Mesothelial cell of epicardium (in vitro differentiated cells): ENCODE data around the gene KCNS3. TPM values are rescaled to one million over a fixed set of nuclear protein-coding genes. Genes with fewer than 3 reads are reported as not detected.

Experiments
- DNase-seq, 2 experiments: peaks; one replicate each; pipeline ENCODE4 v3.0.0; 2021; ENCODE audit warnings: low spot score in 2 of 2; ENCODE audit not compliant: unreplicated experiment in 2 of 2
- H3K27ac Mint-ChIP-seq: 2 replicates; pipeline ENCODE4 v1.8.0; 2021; ENCODE audit warnings: mixed read lengths
- H3K27me3 Mint-ChIP-seq: 2 replicates; pipeline ENCODE4 v1.8.0; 2021; ENCODE audit warnings: low read depth, mixed read lengths
- H3K36me3 Mint-ChIP-seq: 2 replicates; pipeline ENCODE4 v1.8.0; 2021; ENCODE audit warnings: mixed read lengths
- H3K4me1 Mint-ChIP-seq: 2 replicates; pipeline ENCODE4 v1.8.0; 2021; ENCODE audit warnings: mixed read lengths
- H3K4me3 Mint-ChIP-seq: 2 replicates; pipeline ENCODE4 v1.8.0; 2021; ENCODE audit warnings: mild to moderate bottlenecking, moderate library complexity, mixed read lengths
- H3K9me3 Mint-ChIP-seq: 2 replicates; pipeline ENCODE4 v1.8.0; 2021; ENCODE audit warnings: mixed read lengths
- total RNA-seq: library from RNA; stranded (reverse); gene quantifications from 3 replicates; pipeline ENCODE4 v1.2.1, GENCODE V29; 2021
- TF ChIP-seq, protein P1 (sequence below): fragments of 200-600 bp; sonication (generic); IDR thresholded peaks from one replicate; pipeline ENCODE4 v1.5.0; 2021; ENCODE audit warnings: antibody characterized with exemption; ENCODE audit not compliant: unreplicated experiment

The KCNS3 gene
- total RNA-seq, 1 donor from 2014 or later: 2.4 TPM

DNA sequence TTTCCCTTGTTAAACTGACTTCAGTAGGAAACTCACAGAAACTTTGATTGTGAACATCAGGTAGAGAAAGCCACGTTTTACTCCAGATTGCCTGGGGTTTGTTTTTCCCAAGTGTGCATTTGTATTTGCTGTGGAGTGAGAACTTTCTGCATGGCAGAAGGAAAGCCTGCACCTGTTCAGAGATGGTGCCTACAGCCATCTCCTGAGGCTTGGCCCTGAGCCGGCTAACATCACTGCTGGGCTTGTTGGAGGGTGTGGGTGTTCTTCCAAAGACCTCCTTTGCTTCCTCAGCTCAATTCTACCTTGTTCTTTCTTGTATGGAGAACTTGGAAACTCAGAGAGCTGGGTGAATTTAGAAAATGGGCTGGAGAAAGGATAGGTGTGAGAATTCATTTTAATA is 16.1 kb downstream of the KCNS3 start:
- peaks cover 13% of the 10 kb centered on the region for H3K27me3 Mint-ChIP-seq
- no peaks in the 10 kb centered on the region for H3K4me1 Mint-ChIP-seq
- H3K36me3 Mint-ChIP-seq: no peaks in the 10 kb centered on the region
- H3K4me3 Mint-ChIP-seq: no peak overlapping the region
- no peak overlapping the region for H3K27ac Mint-ChIP-seq
- H3K9me3 Mint-ChIP-seq: peaks cover 42% of the 10 kb centered on the region
- TF ChIP-seq, protein P1, sequence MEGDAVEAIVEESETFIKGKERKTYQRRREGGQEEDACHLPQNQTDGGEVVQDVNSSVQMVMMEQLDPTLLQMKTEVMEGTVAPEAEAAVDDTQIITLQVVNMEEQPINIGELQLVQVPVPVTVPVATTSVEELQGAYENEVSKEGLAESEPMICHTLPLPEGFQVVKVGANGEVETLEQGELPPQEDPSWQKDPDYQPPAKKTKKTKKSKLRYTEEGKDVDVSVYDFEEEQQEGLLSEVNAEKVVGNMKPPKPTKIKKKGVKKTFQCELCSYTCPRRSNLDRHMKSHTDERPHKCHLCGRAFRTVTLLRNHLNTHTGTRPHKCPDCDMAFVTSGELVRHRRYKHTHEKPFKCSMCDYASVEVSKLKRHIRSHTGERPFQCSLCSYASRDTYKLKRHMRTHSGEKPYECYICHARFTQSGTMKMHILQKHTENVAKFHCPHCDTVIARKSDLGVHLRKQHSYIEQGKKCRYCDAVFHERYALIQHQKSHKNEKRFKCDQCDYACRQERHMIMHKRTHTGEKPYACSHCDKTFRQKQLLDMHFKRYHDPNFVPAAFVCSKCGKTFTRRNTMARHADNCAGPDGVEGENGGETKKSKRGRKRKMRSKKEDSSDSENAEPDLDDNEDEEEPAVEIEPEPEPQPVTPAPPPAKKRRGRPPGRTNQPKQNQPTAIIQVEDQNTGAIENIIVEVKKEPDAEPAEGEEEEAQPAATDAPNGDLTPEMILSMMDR: no peak
- no peak for DNase-seq

DNA sequence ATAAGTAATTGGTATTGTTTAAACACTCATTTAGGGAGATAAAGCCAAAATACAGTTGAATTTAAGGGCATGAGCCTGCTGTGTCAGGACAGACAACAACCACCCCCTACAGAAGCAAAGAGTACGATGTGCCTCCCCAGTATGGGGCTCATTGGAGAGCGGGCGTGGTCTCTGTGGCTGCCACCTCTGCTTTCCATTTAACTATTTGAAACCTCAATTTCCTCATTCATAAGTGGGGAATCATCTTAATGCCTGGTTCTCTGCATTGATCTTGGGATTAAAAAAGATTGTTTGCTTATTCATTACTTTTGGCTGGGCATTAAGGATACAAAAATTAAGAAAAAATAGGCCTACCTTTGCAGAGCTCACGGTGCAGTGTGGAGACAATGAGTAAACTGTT is 21.4 kb downstream of the KCNS3 start:
- Mint-ChIP-seq H3K4me3 (no peak overlapping the region), H3K27ac (no peak overlapping the region), H3K9me3 (peaks cover 13% of the 10 kb centered on the region), H3K27me3 (no peaks in the 10 kb centered on the region), H3K36me3 (no peaks in the 10 kb centered on the region), H3K4me1 (no peaks in the 10 kb centered on the region)
- TF ChIP-seq, protein P1: no peak
- no peak for DNase-seq

DNA sequence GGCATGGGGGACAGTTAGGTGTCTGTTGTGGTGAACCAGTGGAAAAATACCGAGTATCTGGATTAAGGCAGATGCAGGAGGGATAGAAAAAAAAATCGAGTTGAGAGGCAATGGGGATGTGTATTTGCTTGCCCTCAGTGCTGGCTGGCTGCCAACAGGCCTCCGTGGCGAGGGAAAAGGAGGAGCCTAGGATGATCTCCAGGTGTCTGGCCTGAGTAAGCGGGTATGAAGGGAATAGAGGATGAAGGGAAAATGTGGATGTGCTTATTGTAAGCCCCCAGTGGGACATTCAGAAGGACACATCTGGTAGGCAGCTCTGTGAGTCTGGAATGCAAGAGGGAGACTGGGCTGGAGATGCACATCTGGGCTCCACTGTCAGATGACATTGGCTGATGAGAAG is 22.8 kb downstream of the KCNS3 start:
- no peaks in the 10 kb centered on the region for H3K4me1 Mint-ChIP-seq
- H3K27ac Mint-ChIP-seq: no peak overlapping the region
- no peaks in the 10 kb centered on the region for H3K27me3 Mint-ChIP-seq
- TF ChIP-seq, protein P1: no peak
- peaks cover 15% of the 10 kb centered on the region for H3K9me3 Mint-ChIP-seq
- DNase-seq: no peak
- H3K36me3 Mint-ChIP-seq: no peaks in the 10 kb centered on the region
- no peak overlapping the region for H3K4me3 Mint-ChIP-seq

DNA sequence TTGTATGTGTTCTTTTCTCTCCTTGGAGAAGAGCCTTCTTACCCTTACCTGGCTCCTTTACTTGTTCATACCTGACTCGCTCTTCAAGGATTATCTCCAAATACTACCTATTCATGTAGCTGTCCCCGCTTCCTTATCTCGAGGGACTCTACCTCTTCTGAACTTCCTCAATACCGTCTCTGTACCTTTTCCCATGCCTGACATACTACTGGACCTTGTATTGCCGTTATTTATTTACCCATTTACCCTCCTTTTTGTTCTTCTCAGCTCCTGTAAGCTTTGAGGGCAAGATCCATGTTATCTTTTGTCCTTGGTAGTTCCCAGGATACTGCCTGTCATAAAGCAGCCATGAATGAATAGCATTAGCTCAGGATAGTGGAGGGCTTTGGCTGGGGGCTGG is 32.5 kb downstream of the KCNS3 start:
- TF ChIP-seq, protein P1: no peak
- no peak overlapping the region for H3K4me3 Mint-ChIP-seq
- peaks cover 18% of the 10 kb centered on the region for H3K27me3 Mint-ChIP-seq
- H3K9me3 Mint-ChIP-seq: peaks cover 24% of the 10 kb centered on the region
- DNase-seq: no peak
- H3K27ac Mint-ChIP-seq: no peak overlapping the region
- peaks cover 3% of the 10 kb centered on the region for H3K4me1 Mint-ChIP-seq
- H3K36me3 Mint-ChIP-seq: no peaks in the 10 kb centered on the region

DNA sequence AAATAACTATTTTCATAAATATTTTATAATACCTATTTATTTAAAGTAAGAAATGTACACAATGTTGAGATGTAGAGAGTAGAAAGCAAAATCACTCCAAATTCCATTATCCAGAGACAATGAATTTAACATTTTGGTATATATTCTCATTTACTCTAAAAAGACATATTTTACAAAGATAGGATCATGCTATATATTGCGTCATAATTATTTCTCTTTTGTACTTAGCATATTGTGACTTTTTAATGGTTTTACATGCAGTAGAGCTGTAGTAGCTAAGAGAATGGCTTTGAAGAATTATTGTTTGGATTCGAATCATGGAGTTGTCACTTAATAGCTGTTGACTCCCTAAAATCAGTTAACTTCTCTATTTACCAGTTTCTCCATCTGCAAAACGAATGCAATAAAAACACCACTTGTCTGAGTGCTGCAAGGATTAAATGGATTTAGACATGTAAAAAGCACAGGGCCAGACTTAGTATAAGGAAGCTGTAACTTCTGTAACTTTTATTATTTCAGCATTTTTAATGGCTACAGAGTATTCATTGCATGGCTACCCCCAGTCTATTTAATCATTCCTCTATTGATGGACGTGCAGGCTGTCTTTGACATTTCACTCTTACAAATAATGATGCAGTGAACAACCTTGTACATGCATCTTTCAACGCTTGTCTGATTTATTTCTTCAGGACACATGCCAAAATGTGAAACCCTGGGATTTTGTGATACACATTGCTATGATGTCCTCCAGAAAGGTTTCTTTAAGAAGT is 33.2 kb downstream of the KCNS3 start:
- TF ChIP-seq, protein P1: no peak
- no peaks in the 10 kb centered on the region for H3K36me3 Mint-ChIP-seq

DNA sequence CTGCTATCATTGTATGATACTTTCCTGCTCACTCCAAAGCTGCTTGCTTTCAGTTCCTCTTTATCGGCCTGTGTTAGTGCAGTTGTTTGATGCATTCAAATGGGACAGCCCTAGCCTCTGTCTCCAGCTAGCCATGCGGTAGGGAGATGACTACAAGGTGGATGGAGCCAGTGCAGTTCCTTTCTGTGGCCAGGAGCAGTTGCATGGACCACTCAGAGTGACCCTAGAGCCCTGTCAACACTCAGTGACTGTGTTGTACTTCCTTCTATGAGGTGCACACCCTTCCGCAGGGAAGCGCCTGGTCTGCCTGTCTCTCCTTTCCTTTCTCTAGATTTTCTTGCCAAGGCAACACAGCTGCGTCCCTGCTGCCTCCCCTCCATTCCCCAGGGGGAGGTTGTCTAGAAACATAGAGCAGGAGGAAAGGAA is 33.8 kb downstream of the KCNS3 start:
- no peak overlapping the region for H3K4me3 Mint-ChIP-seq
- no peak for DNase-seq

More for the DNA sequence above, 33.2 kb downstream of the KCNS3 start:
- peaks cover 15% of the 10 kb centered on the region for H3K27me3 Mint-ChIP-seq
- H3K27ac Mint-ChIP-seq: no peak overlapping the region
- no peak for DNase-seq
- H3K9me3 Mint-ChIP-seq: peaks cover 17% of the 10 kb centered on the region
- H3K4me3 Mint-ChIP-seq: no peak overlapping the region
- H3K4me1 Mint-ChIP-seq: peaks cover 9% of the 10 kb centered on the region

More for the DNA sequence above, 33.8 kb downstream of the KCNS3 start:
- Mint-ChIP-seq H3K36me3 (no peaks in the 10 kb centered on the region), H3K27me3 (peaks cover 13% of the 10 kb centered on the region), H3K9me3 (peaks cover 12% of the 10 kb centered on the region), H3K27ac (no peak overlapping the region), H3K4me1 (peaks cover 9% of the 10 kb centered on the region)
- TF ChIP-seq, protein P1: no peak
